A549 treated with CpdA at 1 μM for 4 hours (cell line): Measurements from ENCODE around the gene WNK1. TPM values are rescaled to one million over a fixed set of nuclear protein-coding genes. Genes with fewer than 3 reads are reported as not detected.

Source experiments
- total RNA-seq: library from RNA; stranded (reverse); fragments of 200-300 nt; extraction: Qiagen RNA extraction; gene quantifications from 5 replicates; pipeline ENCODE4 v1.2.3, GENCODE V29; 2022; ENCODE audit warnings: low read depth

Gene WNK1
- total RNA-seq = 70.0 to 95.5 TPM (median 80.6 TPM) in 5 replicates

GRCh38 chr12:751999-752694 is at the start of gene WNK1:
Gene WNK1, plus strand, starts transcription at chr12:752579. Its CDS starts 987 bp downstream, at chr12:753566.

GRCh38 chr12:949453-950191 is 197.2 kb downstream of the WNK1 start, which contains the start of gene RAD52:
Gene RAD52, minus strand, starts transcription at chr12:949694. Its CDS starts 16,636 bp downstream, at chr12:933058.

Other genes with a start within 250 kb of the WNK1 start
- gene NINJ2, start 89.1 kb upstream of the WNK1 start, total RNA-seq = 0.34 to 0.74 TPM (median 0.55 TPM) in 4 of 5 replicates, not detected in the other
- 10.0 to 13.7 TPM (median 11.3 TPM) in 5 replicates for gene RAD52, start 197.1 kb downstream of the WNK1 start, total RNA-seq
- gene ERC1, start 238.6 kb downstream of the WNK1 start, total RNA-seq = 12.3 to 17.1 TPM (median 14.7 TPM) in 5 replicates